NCI-H2196 (cell line): Measurements from ENCODE around the gene NPPA.

ENCODE experiments used
- DNase-seq: peaks from one replicate; lab custom pipeline; 2025; ENCODE audit not compliant: unreplicated experiment; lab: John Stamatoyannopoulos, UW

NPPA gene

DNA sequence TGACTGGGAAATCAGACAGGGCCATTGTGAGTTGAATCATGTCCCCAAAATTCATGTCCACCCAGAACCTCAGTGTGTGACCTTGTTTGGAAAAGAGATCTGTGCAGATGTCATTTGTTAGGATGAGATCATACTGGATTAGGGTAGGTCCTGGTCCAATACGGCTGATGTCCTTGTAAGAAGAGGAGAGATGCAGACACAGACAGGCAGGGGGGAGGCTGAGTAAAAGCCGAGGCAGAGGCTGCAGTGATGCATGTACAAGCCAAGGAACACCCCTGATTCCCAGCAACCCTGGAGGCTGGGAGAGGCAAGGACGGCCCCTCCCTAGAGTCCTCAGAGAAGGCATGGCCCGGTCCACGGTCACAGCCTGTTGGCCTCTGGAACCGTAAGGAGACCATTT is 27.0 kb upstream of the NPPA start:
- no peak for DNase-seq

DNA sequence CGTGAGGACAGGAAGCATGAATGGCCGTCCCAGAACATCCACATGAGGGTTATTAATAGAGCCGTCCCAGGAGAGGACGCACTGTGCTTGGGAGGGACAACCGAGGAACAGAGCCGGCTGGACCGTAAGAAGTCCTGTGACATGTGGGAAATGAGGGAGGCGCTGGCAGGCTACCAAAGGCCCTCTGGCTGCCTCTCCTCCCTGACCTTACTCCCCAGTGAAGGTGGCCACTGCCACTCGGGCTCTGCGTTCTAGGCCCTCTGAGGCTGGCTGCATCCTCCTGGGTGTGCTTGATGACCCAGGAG is 26.6 kb upstream of the NPPA start:
- no peak for DNase-seq

- no peak for DNase-seq
Measured at GRCh38 chr1:11873395-11874257, 26.0 kb upstream of the NPPA start.

DNA sequence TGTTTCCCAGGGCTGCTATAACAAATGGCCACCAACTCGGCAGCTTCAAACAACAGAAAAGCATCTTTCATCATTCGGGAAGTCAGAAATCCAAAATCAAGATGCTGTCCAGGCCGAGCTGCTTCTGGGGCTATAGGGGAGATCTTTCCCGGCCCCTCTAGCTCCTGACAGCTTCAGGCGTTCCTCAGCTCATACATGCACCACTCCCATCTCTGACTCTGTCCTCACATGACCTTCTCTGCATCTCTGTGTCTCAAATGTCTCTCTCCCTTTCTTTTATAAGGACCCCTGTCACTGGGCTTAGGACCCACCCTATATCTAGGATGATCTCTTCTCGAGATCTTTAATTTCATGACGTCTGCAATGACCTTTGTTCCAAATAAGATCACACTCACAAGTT is 25.0 kb upstream of the NPPA start:
- no peak for DNase-seq

DNA sequence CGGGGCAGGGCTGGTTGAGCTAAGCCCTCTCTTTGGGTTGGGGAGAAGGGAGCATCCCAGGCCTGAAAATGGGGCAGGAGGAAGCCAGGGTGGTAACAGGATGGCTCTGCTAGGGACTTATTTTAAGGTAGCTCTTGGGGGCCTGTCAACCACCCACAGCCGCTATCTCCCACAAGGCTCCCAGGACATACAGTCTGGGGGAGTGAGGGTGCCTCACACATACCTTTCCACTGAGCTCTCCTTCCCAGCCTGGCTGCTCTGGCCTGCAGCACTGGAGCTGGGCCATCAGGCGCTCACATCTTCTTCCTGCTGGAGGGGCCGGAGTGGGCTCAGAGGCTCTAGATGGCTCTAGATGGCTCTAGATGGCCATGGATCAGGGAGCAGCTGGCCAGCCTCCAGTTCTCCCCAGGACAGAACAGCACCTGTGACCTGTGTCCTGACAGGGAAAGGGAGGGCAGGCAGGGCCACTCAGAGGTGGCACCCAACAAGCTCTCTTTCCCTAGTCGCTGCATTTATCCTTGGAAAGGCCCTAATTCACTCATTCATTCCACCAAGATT is 22.1 kb upstream of the NPPA start:
- no peak for DNase-seq

DNA sequence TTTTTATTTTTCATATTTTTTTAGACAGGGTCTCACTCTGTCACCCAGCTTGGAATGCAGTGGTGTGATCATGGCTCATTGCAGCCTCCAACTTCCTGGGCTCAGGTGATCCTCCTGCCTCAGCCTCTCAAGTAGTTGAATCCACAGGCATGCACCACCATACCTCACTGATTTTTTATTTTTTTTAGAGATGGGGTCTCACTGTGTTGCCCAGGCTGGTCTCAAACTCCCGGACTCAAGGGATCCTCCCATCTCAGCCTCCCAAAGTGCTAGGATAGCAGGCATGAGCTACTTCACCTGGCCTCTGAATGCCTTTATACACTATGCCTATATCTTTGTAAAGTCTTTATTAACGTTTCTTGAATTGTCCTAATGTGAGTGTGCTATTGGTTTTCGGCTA is 21.5 kb upstream of the NPPA start:
- no peak for DNase-seq

DNA sequence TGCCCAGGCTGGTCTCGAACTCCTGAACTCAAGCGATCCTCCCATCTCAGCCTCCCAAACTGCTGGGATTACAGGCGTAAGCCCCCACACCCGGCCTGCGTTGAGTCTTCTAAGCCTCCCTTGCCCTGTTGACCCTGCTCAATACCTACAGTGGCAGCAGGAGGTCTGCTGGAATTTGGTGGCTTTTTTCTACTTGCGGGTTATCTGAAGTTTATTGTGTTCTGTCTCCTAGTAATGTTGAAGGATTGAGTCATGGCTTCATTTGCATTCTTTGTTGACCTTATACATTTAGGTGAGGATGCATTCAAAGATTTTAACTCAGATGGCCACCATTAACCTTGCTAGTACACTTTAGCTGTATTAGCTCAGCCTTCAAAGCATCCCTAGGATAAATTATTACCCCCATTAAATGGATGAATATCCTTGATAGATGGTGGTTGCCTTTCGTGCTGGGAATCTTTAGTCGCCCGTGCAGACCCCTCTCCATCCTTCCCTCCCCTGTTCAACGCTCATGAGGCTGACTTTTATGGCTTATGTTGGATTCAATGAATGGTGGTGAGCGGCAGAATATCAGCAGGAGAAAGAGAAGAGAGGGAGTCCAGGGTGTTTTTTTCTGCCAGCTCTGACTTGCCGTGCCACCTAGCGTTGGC is 20.9 kb upstream of the NPPA start:
- DNase-seq, result no peak

- peak; percentile 36 for DNase-seq
Measured at GRCh38 chr1:11862890-11863289, 15.3 kb upstream of the NPPA start.

DNA sequence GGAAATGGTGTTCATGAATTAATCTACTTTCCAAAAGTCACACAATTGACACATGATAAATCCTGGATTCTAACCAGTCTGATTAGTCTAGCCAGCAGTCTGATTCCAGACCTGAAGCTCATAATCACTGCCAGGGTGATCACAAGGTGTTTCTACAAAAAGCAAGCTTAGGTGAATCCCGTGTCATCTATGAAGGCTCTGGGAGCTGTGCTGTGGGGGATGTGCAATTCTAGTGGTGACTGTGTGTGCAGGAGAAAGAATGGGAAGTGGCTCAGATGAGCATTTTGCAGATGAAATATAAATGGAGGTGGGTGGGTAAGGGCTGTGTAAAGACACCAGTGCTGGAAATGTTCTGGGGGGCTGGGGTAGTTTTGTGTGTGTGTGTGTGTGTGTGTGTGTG is 13.0 kb upstream of the NPPA start:
- no peak for DNase-seq

DNA sequence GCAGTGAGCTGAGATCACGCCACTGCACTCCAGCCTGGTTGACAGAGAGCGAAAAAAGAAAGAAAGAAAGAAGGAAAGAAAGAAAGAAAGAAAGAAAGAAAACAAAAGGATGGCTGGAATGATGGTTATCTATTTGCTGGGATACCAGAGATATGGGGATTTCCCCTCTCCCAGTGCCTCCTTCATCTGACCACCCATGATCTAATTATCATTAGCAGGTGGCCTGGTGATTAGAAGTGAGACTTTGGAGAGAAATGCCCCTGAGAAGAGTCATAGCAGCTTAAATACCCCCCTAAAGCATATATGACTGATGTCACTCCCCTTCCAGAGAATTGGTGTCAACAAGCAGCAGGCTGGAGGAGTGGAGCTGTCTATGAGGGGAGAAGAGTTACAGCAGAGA is 12.5 kb upstream of the NPPA start:
- no peak for DNase-seq

DNA sequence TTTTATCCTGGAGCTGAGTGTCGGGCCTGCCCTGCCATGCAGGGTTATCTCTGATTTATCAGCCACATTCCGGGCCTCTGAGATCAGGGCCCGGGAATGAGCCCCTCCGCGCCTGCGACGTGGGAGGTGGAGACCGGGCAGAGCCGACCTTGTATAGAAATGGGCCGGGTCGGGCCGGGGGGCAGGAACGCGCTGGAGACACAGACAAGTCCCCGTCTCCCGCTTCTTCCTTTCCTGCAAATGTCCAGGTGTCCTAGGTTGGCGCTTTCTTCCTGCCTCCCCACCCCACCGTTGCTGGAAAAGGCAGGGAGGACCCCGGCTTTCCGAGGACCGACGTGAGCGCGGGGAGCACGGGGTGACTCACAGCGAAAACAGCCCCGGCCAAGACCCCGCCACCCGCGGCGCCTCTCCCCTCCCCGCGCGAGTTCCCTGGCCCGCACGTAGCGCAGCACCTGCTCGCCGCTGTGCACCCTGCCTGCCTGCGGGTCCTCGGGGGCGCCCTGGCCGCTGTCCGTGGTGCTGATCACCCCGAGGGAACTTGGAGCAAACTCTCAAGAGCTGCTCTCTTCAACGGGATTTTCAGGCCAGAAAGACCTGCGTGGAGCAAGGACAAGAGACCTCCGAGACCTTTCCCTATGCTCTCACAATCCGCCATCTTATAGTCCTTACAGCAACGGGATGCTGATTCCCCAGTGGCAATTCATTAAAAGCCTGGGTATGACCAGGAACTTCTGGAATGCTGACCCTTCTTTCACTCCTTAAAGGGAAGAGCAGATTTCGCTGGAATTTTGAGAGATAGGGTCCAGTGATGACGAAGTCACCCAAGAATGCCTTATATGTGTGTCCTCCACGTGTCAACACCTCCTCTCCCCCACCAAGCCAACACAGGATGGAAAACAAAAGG is 11.6 kb upstream of the NPPA start:
- no peak for DNase-seq

- no peak for DNase-seq
Measured at GRCh38 chr1:11858613-11858967, 11.0 kb upstream of the NPPA start, which contains the start of gene NPPB. NPPB (minus strand) TSS chr1:11858945; CDS start chr1:11858833, 112 bp downstream.

GRCh38 chr1:11858158-11858557 is 10.6 kb upstream of the NPPA start:
- no peak for DNase-seq

GRCh38 chr1:11857164-11857851 is 9.7 kb upstream of the NPPA start:
- no peak for DNase-seq

DNA sequence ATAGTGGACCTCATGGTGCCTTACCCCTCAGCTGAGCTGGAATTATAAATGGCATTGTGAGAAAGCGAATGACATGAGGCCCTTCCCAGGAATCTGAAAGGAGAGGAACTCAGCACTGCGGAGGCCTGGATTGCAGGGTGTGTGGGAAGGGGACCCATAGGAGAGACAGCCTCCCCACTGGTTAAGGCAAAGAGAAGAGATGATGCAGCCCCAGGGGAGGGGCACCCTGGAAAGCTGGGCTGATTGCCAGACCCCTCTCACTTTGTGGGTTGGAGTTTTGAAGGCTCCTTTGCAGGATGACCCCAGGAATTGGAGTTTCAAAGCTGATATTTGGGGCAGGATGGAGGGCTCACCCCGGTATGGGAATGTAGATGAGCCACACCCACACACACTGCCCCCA is 9.1 kb upstream of the NPPA start:
- DNase-seq, result no peak

GRCh38 chr1:11855430-11855829 is 7.8 kb upstream of the NPPA start:
- no peak for DNase-seq

DNA sequence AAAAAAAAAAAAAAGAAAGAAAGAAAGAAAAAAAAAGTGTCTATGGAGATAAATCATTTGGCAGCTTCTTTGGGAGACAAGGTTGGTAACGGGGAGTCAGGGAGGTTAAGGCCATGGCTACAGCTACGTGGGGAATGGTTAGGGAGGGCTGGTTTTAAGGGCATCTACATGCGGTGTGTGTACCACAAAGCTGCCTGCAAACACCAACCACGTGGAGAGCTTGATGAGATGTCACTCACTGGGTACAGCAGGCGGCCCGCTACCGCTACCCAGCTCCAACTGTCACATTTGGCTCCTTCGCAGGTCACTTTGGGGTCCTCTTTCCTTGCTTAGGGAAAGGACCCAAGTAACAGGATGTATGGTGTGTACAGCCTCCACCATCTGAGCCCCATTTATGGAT is 6.9 kb upstream of the NPPA start:
- no peak for DNase-seq

DNA sequence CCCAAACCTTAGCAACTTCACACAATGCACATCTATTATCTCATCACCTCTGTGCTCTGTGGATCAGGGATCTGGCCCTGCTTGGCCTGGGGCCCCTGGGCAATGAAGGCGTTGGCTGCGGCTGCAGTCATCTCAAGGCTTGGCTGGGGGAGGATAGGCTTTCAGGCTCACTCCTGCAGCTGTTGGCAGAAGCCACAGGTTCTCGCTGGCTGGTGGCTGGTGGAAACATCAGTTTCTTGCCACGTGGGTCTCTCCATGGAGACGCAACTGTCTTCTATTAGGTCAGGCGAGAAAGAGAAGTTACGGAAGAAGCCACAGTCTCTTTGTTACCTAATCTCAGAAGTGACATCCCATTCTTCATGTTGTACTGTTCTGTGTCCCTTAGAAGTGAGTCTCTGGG is 3.6 kb upstream of the NPPA start:
- DNase-seq, result no peak

GRCh38 chr1:11850156-11850555 is 2.6 kb upstream of the NPPA start:
- no peak for DNase-seq

DNA sequence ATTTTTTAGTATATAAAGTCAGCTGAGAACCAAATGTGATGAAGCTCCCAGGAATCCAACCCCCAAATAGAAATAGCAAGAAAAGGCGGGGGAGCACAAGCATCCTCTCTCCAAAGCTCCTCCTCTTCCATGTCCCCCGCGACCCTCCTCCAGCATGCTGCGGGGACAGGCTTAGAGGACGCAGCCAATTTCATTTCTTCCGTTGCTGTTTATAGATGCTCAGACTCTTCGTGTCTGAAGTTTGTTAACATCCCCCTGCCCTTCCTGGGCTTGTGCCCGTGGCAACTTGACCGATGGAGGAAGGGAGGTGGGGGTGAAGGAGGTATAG is 754 bp upstream of the NPPA start:
- no peak for DNase-seq
